ENCODE data around the gene ZNF532. TPM values are rescaled to one million over a fixed set of nuclear protein-coding genes. Genes with fewer than 3 reads are reported as not detected.

Gene ZNF532
- total and polyA plus RNA-seq, 8 donors, result 56.2 to 153 (median 142) TPM

GRCh38 chr18:58870621-58871020 is 5.9 kb downstream of the ZNF532 start:
- intact Hi-C loops (cut with DNase I), result no loop called here
- TF ChIP-seq CTCF (IDR thresholded peaks at IDR 0.05), result no peak
- H3K36me3 ChIP-seq, result peaks cover 0 to 23% of the 10 kb centered on the region in 2 donors
- DNase-seq (no peak), ATAC-seq (no peak)
- H3K27me3 ChIP-seq, result peaks cover 0 to under 1% of the 10 kb centered on the region in 2 donors
- no peaks in the 10 kb centered on the region for H3K9me3 ChIP-seq
- H3K4me3 ChIP-seq, result no peak overlapping the region
- peak overlapping the region in 1 of 2 donors; percentile 23 for H3K27ac ChIP-seq
- peaks cover 4 to 17% of the 10 kb centered on the region in 2 donors for H3K4me1 ChIP-seq

GRCh38 chr18:58871514-58872420 is 7.1 kb downstream of the ZNF532 start:
- no peak for DNase-seq
- intact Hi-C loops (cut with DNase I), result no loop called here

GRCh38 chr18:58878640-58879039 is 14.0 kb downstream of the ZNF532 start:
- Histone ChIP-seq H3K4me3 (no peak overlapping the region), H3K4me1 (no peaks in the 10 kb centered on the region), H3K27ac (no peak overlapping the region), H3K9me3 (no peaks in the 10 kb centered on the region), H3K27me3 (no peaks in the 10 kb centered on the region), H3K36me3 (peaks cover 0 to 11% of the 10 kb centered on the region in 2 donors)
- intact Hi-C loops (cut with DNase I), result no loop called here
- no peak for TF ChIP-seq CTCF (IDR thresholded peaks at IDR 0.05)
- ATAC-seq (no peak), DNase-seq (no peak)

More at GRCh38 chr18:58871514-58872420, 7.1 kb downstream of the ZNF532 start:
- no peak for TF ChIP-seq CTCF (IDR thresholded peaks at IDR 0.05)
- Histone ChIP-seq H3K9me3 (no peaks in the 10 kb centered on the region), H3K4me1 (peaks cover 4 to 10% of the 10 kb centered on the region in 2 donors), H3K36me3 (peaks cover 0 to 23% of the 10 kb centered on the region in 2 donors), H3K4me3 (no peak overlapping the region), H3K27ac (peak overlapping the region; percentile 5 to 23), H3K27me3 (no peaks in the 10 kb centered on the region)
- no peak for ATAC-seq

- no peaks in the 10 kb centered on the region for H3K9me3 ChIP-seq
- H3K4me1 ChIP-seq, result peaks cover 0 to 3% of the 10 kb centered on the region in 2 donors
- no peak overlapping the region for H3K4me3 ChIP-seq
- DNase-seq, result no peak
- no peaks in the 10 kb centered on the region for H3K27me3 ChIP-seq
- H3K36me3 ChIP-seq, result peaks cover 0 to 11% of the 10 kb centered on the region in 2 donors
- H3K27ac ChIP-seq, result no peak overlapping the region
- intact Hi-C loops (cut with DNase I), result no loop called here
- no peak for ATAC-seq
- no peak for TF ChIP-seq CTCF (IDR thresholded peaks at IDR 0.05)
Observed at GRCh38 chr18:58881477-58881876, 16.8 kb downstream of the ZNF532 start.

- TF ChIP-seq CTCF (IDR thresholded peaks at IDR 0.05), result no peak
- H3K9me3 ChIP-seq, result no peaks in the 10 kb centered on the region
- ATAC-seq, result no peak
- intact Hi-C loops (cut with DNase I), result no loop called here
- no peak overlapping the region for H3K4me3 ChIP-seq
- no peak overlapping the region for H3K27ac ChIP-seq
- no peaks in the 10 kb centered on the region for H3K27me3 ChIP-seq
- H3K36me3 ChIP-seq, result peaks cover 0 to 11% of the 10 kb centered on the region in 2 donors
- peaks cover 0 to 9% of the 10 kb centered on the region in 2 donors for H3K4me1 ChIP-seq
- no peak for DNase-seq
Observed at GRCh38 chr18:58882044-58882443, 17.4 kb downstream of the ZNF532 start.

All from left lung (tissue), 10 donors.